ENCODE results near the gene LRRC39. TPM values are rescaled to one million over a fixed set of nuclear protein-coding genes. Genes with fewer than 3 reads are reported as not detected.
"Not testable (repeated sequence)": the region's sequence is repeated elsewhere in the genome, so short reads cannot be mapped to it uniquely, and the experiment has no call there.

The LRRC39 gene
- total and polyA plus RNA-seq, 4 donors, result 0.45 to 2.7 (median 0.96) TPM

GRCh38 chr1:100205103-100205502, 27.0 kb upstream of the LRRC39 start:
- not testable (repeated sequence) for DNase-seq; H3K27me3 ChIP-seq (ENCODE audit: control insufficient read depth in 3 of 3, insufficient read depth in 3 of 3, low read length in 2 of 3); H3K4me3 ChIP-seq; ATAC-seq (ENCODE audit: insufficient read depth, low FRiP score); H3K9ac ChIP-seq (ENCODE audit: insufficient read depth in 1 of 2, low read length in 2 of 2); H3K4me1 ChIP-seq (ENCODE audit: control insufficient read depth in 5 of 5, insufficient read depth in 5 of 5, low read length in 5 of 5); H3K27ac ChIP-seq (ENCODE audit: low read depth in 1 of 2, low read length in 1 of 2); H3K9me3 ChIP-seq (ENCODE audit: control insufficient read depth in 4 of 4, insufficient read depth in 3 of 4, low read length in 3 of 4)
- 99 to 100% methylated on average over 2 of the region's 2 CpGs for WGBS, 2 donors
- H3K36me3 ChIP-seq (ENCODE audit: control insufficient read depth in 4 of 4, insufficient read depth in 4 of 4, low read length in 4 of 4), result peaks cover 7 to 23% (median 13%) of the 10 kb centered on the region in 4 donors

GRCh38 chr1:100202703-100203102, 24.6 kb upstream of the LRRC39 start:
- WGBS, 2 donors, result 85 to 91% methylated on average over 2 of the region's 2 CpGs
- not testable (repeated sequence) for DNase-seq; H3K4me1 ChIP-seq (ENCODE audit: control insufficient read depth in 5 of 5, insufficient read depth in 5 of 5, low read length in 5 of 5); H3K27me3 ChIP-seq (ENCODE audit: control insufficient read depth in 3 of 3, insufficient read depth in 3 of 3, low read length in 2 of 3); H3K4me3 ChIP-seq; ATAC-seq (ENCODE audit: insufficient read depth, low FRiP score); H3K9ac ChIP-seq (ENCODE audit: insufficient read depth in 1 of 2, low read length in 2 of 2); H3K9me3 ChIP-seq (ENCODE audit: control insufficient read depth in 4 of 4, insufficient read depth in 3 of 4, low read length in 3 of 4); H3K27ac ChIP-seq (ENCODE audit: low read depth in 1 of 2, low read length in 1 of 2)
- H3K36me3 ChIP-seq (ENCODE audit: control insufficient read depth in 4 of 4, insufficient read depth in 4 of 4, low read length in 4 of 4), result peaks cover 8 to 25% (median 17%) of the 10 kb centered on the region in 4 donors

- H3K9me3 ChIP-seq (ENCODE audit: control insufficient read depth in 4 of 4, insufficient read depth in 3 of 4, low read length in 3 of 4); H3K4me3 ChIP-seq; ATAC-seq (ENCODE audit: insufficient read depth, low FRiP score); DNase-seq; H3K9ac ChIP-seq (ENCODE audit: insufficient read depth in 1 of 2, low read length in 2 of 2); H3K27me3 ChIP-seq (ENCODE audit: control insufficient read depth in 3 of 3, insufficient read depth in 3 of 3, low read length in 2 of 3); H3K4me1 ChIP-seq (ENCODE audit: control insufficient read depth in 5 of 5, insufficient read depth in 5 of 5, low read length in 5 of 5); H3K27ac ChIP-seq (ENCODE audit: low read depth in 1 of 2, low read length in 1 of 2): not testable (repeated sequence)
- H3K36me3 ChIP-seq (ENCODE audit: control insufficient read depth in 4 of 4, insufficient read depth in 4 of 4, low read length in 4 of 4), result peaks cover 7 to 18% (median 13%) of the 10 kb centered on the region in 4 donors
- 74 to 81% methylated on average over 6 of the region's 6 CpGs for WGBS, 2 donors
These were observed 22.0 kb upstream of the LRRC39 start for GRCh38 chr1:100200060-100200459.

- ATAC-seq (ENCODE audit: insufficient read depth, low FRiP score) (no peak), DNase-seq (peak in 1 of 3 donors; percentile 3)
- peaks cover 7 to 18% (median 14%) of the 10 kb centered on the region in 4 donors for H3K36me3 ChIP-seq (ENCODE audit: control insufficient read depth in 4 of 4, insufficient read depth in 4 of 4, low read length in 4 of 4)
- H3K4me1 ChIP-seq (ENCODE audit: control insufficient read depth in 5 of 5, insufficient read depth in 5 of 5, low read length in 5 of 5), result no peaks in the 10 kb centered on the region
- H3K9me3 ChIP-seq (ENCODE audit: control insufficient read depth in 4 of 4, insufficient read depth in 3 of 4, low read length in 3 of 4), result no peaks in the 10 kb centered on the region
- H3K4me3 ChIP-seq, result no peak overlapping the region
- no peaks in the 10 kb centered on the region for H3K27me3 ChIP-seq (ENCODE audit: control insufficient read depth in 3 of 3, insufficient read depth in 3 of 3, low read length in 2 of 3)
- no peak overlapping the region for H3K27ac ChIP-seq (ENCODE audit: low read depth in 1 of 2, low read length in 1 of 2)
- no peak for TF ChIP-seq CTCF (IDR thresholded peaks at IDR 0.05; ENCODE audit: control extremely low read depth, extremely low read depth)
- H3K9ac ChIP-seq (ENCODE audit: insufficient read depth in 1 of 2, low read length in 2 of 2), result no peak overlapping the region
- 93 to 94% methylated on average over 1 of the region's 1 CpG for WGBS, 2 donors
These were observed 20.5 kb upstream of the LRRC39 start for GRCh38 chr1:100198596-100198995.

- no peaks in the 10 kb centered on the region for H3K9me3 ChIP-seq (ENCODE audit: control insufficient read depth in 4 of 4, insufficient read depth in 3 of 4, low read length in 3 of 4)
- DNase-seq (peak; percentile 39 to 85 (median 80)), ATAC-seq (ENCODE audit: insufficient read depth, low FRiP score) (no peak)
- peak overlapping the region in 1 of 2 donors; percentile 49 for H3K9ac ChIP-seq (ENCODE audit: insufficient read depth in 1 of 2, low read length in 2 of 2)
- H3K27me3 ChIP-seq (ENCODE audit: control insufficient read depth in 3 of 3, insufficient read depth in 3 of 3, low read length in 2 of 3), result no peaks in the 10 kb centered on the region
- H3K4me1 ChIP-seq (ENCODE audit: control insufficient read depth in 5 of 5, insufficient read depth in 5 of 5, low read length in 5 of 5), result peaks cover 0 to 19% (median 12%) of the 10 kb centered on the region in 5 donors
- H3K4me3 ChIP-seq, result no peak overlapping the region
- H3K27ac ChIP-seq (ENCODE audit: low read depth in 1 of 2, low read length in 1 of 2), result peak overlapping the region in 1 of 2 donors; percentile 90
- 57 to 69% methylated on average over 3 of the region's 3 CpGs for WGBS, 2 donors
- no peak for TF ChIP-seq CTCF (IDR thresholded peaks at IDR 0.05; ENCODE audit: control extremely low read depth, extremely low read depth)
- peaks cover 0 to 7% (median 2%) of the 10 kb centered on the region in 4 donors for H3K36me3 ChIP-seq (ENCODE audit: control insufficient read depth in 4 of 4, insufficient read depth in 4 of 4, low read length in 4 of 4)
These were observed 10.6 kb upstream of the LRRC39 start for GRCh38 chr1:100188617-100189016.

All from lung (tissue), 12 donors.